ENCODE data around the gene KIF27.
"Not testable (repeated sequence)": the region's sequence is repeated elsewhere in the genome, so short reads cannot be mapped to it uniquely, and the experiment has no call there.

Gene KIF27

DNA sequence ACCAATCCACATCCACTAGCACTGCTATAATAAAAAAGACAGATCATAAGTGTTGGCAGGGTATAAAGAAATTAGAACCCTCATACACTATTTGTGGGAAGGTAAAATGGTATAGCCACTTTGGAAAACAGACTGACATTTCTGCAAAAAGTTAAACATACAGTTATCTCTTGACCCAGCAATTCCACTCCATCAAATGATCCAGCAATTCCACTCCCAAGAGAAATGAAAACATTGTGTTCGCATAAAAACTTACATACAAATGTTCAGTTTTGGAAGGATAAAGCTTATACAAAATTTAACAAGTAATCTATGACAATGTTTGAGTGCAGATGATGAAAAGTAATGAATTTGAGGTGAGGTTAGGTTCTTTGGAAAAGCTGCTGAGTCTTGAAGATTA lies 2.1 kb downstream of the KIF27 start:
- Histone ChIP-seq H3K9me3 (ENCODE audit: insufficient read depth, low read length) (no peaks in the 10 kb centered on the region), H4K20me1 (ENCODE audit: low read depth, low read length) (no peaks in the 10 kb centered on the region), H2AFZ (ENCODE audit: low read depth, low read length, severe bottlenecking) (no peak overlapping the region), H3K27me3 (ENCODE audit: low read length) (no peaks in the 10 kb centered on the region), H3K9me2 (replicated peaks; ENCODE audit: insufficient read depth, low read length) (no peaks in the 10 kb centered on the region), H3K27ac (ENCODE audit: low read depth, low read length) (no peak overlapping the region), H3F3A (ENCODE audit: insufficient read depth) (no peaks in the 10 kb centered on the region), H3K79me2 (ENCODE audit: insufficient read depth, low read length) (no peaks in the 10 kb centered on the region), H3K4me2 (ENCODE audit: low read depth, low read length, poor library complexity, severe bottlenecking) (no peak overlapping the region), H3K9ac (ENCODE audit: low read length) (no peak overlapping the region), H3K36me3 (ENCODE audit: low read length) (no peaks in the 10 kb centered on the region), H3K4me3 (ENCODE audit: insufficient read depth, low read length, poor library complexity, severe bottlenecking) (no peak overlapping the region)
- TF ChIP-seq, protein P1, sequence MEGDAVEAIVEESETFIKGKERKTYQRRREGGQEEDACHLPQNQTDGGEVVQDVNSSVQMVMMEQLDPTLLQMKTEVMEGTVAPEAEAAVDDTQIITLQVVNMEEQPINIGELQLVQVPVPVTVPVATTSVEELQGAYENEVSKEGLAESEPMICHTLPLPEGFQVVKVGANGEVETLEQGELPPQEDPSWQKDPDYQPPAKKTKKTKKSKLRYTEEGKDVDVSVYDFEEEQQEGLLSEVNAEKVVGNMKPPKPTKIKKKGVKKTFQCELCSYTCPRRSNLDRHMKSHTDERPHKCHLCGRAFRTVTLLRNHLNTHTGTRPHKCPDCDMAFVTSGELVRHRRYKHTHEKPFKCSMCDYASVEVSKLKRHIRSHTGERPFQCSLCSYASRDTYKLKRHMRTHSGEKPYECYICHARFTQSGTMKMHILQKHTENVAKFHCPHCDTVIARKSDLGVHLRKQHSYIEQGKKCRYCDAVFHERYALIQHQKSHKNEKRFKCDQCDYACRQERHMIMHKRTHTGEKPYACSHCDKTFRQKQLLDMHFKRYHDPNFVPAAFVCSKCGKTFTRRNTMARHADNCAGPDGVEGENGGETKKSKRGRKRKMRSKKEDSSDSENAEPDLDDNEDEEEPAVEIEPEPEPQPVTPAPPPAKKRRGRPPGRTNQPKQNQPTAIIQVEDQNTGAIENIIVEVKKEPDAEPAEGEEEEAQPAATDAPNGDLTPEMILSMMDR (IDR thresholded peaks at IDR 0.05; ENCODE audit: insufficient read depth, low read length, poor library complexity, severe bottlenecking), result no peak
- TF ChIP-seq EZH2phosphoT487 (conservative IDR thresholded peaks at IDR 0.05; ENCODE audit: low read length), result no peak

DNA sequence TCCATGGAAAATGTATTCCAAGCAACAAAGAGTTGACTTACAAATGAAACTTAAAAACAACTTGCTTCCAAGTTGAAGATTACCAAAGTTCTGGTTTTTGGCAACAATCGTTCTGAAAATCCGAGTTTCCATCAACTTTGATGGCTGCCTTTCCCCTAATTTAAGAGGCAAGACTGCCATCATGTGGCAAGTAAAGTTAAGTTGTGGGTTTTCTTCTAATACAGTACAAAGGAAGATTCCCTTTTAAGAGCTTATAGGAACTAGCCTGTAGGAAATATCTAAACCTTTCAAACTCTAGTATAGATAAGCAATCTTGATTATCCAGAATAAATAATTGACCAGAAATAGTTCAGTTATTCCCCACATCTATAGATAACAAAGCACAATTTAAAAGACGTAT lies 9.0 kb downstream of the KIF27 start:
- not testable (repeated sequence) for H4K20me1 ChIP-seq (ENCODE audit: low read depth, low read length); H3K9ac ChIP-seq (ENCODE audit: low read length); H2AFZ ChIP-seq (ENCODE audit: low read depth, low read length, severe bottlenecking); H3F3A ChIP-seq (ENCODE audit: insufficient read depth); H3K36me3 ChIP-seq (ENCODE audit: low read length); H3K79me2 ChIP-seq (ENCODE audit: insufficient read depth, low read length); H3K9me2 ChIP-seq (replicated peaks; ENCODE audit: insufficient read depth, low read length); H3K4me2 ChIP-seq (ENCODE audit: low read depth, low read length, poor library complexity, severe bottlenecking); H3K4me3 ChIP-seq (ENCODE audit: insufficient read depth, low read length, poor library complexity, severe bottlenecking); H3K27ac ChIP-seq (ENCODE audit: low read depth, low read length); H3K9me3 ChIP-seq (ENCODE audit: insufficient read depth, low read length); H3K27me3 ChIP-seq (ENCODE audit: low read length)

GRCh38 chr9:83906144-83906543 lies 15.1 kb downstream of the KIF27 start:
- no peaks in the 10 kb centered on the region for H3K79me2 ChIP-seq (ENCODE audit: insufficient read depth, low read length)
- H3K4me2 ChIP-seq (ENCODE audit: low read depth, low read length, poor library complexity, severe bottlenecking), result no peak overlapping the region
- no peak overlapping the region for H2AFZ ChIP-seq (ENCODE audit: low read depth, low read length, severe bottlenecking)
- no peak overlapping the region for H3K9ac ChIP-seq (ENCODE audit: low read length)
- no peak overlapping the region for H3K4me3 ChIP-seq (ENCODE audit: insufficient read depth, low read length, poor library complexity, severe bottlenecking)
- no peaks in the 10 kb centered on the region; the same call in 1 of the 2 replicates for H3F3A ChIP-seq (ENCODE audit: insufficient read depth)
- no peaks in the 10 kb centered on the region for H3K9me3 ChIP-seq (ENCODE audit: insufficient read depth, low read length)
- no peak overlapping the region for H3K27ac ChIP-seq (ENCODE audit: low read depth, low read length)
- no peaks in the 10 kb centered on the region for H4K20me1 ChIP-seq (ENCODE audit: low read depth, low read length)
- H3K27me3 ChIP-seq (ENCODE audit: low read length), result no peaks in the 10 kb centered on the region
- no peaks in the 10 kb centered on the region for H3K9me2 ChIP-seq (replicated peaks; ENCODE audit: insufficient read depth, low read length)
- no peak for TF ChIP-seq EZH2phosphoT487 (conservative IDR thresholded peaks at IDR 0.05; ENCODE audit: low read length)
- TF ChIP-seq, protein P1 (IDR thresholded peaks at IDR 0.05; ENCODE audit: insufficient read depth, low read length, poor library complexity, severe bottlenecking), result no peak
- no peaks in the 10 kb centered on the region for H3K36me3 ChIP-seq (ENCODE audit: low read length)

- not testable (repeated sequence) for H2AFZ ChIP-seq (ENCODE audit: low read depth, low read length, severe bottlenecking); H3K4me2 ChIP-seq (ENCODE audit: low read depth, low read length, poor library complexity, severe bottlenecking); H3K4me3 ChIP-seq (ENCODE audit: insufficient read depth, low read length, poor library complexity, severe bottlenecking); H3K79me2 ChIP-seq (ENCODE audit: insufficient read depth, low read length); H3F3A ChIP-seq (ENCODE audit: insufficient read depth); H3K27me3 ChIP-seq (ENCODE audit: low read length); H3K9me3 ChIP-seq (ENCODE audit: insufficient read depth, low read length); H3K9ac ChIP-seq (ENCODE audit: low read length); H3K9me2 ChIP-seq (replicated peaks; ENCODE audit: insufficient read depth, low read length); H3K36me3 ChIP-seq (ENCODE audit: low read length); H4K20me1 ChIP-seq (ENCODE audit: low read depth, low read length); H3K27ac ChIP-seq (ENCODE audit: low read depth, low read length)
These were observed 20.6 kb downstream of the KIF27 start for GRCh38 chr9:83900615-83901014.

- not testable (repeated sequence) for H3K9me2 ChIP-seq (replicated peaks; ENCODE audit: insufficient read depth, low read length); H3K79me2 ChIP-seq (ENCODE audit: insufficient read depth, low read length); H3K9me3 ChIP-seq (ENCODE audit: insufficient read depth, low read length); H2AFZ ChIP-seq (ENCODE audit: low read depth, low read length, severe bottlenecking); H3F3A ChIP-seq (ENCODE audit: insufficient read depth); H3K4me2 ChIP-seq (ENCODE audit: low read depth, low read length, poor library complexity, severe bottlenecking); H4K20me1 ChIP-seq (ENCODE audit: low read depth, low read length); H3K36me3 ChIP-seq (ENCODE audit: low read length); H3K27me3 ChIP-seq (ENCODE audit: low read length); H3K4me3 ChIP-seq (ENCODE audit: insufficient read depth, low read length, poor library complexity, severe bottlenecking); H3K9ac ChIP-seq (ENCODE audit: low read length); H3K27ac ChIP-seq (ENCODE audit: low read depth, low read length)
These were observed 26.9 kb downstream of the KIF27 start for GRCh38 chr9:83894301-83894700.

DNA sequence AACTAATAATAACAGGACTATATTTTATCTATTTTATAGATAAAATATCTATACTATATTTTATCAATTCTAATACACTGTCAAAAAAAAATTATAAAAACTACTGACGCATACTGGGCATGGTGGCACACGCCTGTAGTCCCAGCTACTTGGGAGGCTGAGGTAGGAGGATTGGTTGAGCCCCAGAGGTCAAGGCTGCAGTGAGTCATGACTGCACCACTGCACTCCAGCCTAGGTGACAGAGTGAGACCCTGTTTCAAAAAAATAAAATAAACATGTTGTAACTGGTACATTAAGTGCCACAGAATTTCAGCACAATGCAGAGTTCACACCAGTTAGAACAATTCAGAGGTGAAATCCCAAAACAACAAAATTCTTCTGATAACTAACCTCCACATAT lies 34.7 kb downstream of the KIF27 start:
- not testable (repeated sequence) for H3K9ac ChIP-seq (ENCODE audit: low read length); H4K20me1 ChIP-seq (ENCODE audit: low read depth, low read length); H3K27ac ChIP-seq (ENCODE audit: low read depth, low read length); H3K36me3 ChIP-seq (ENCODE audit: low read length); H3K79me2 ChIP-seq (ENCODE audit: insufficient read depth, low read length); H3F3A ChIP-seq (ENCODE audit: insufficient read depth); H2AFZ ChIP-seq (ENCODE audit: low read depth, low read length, severe bottlenecking); H3K9me2 ChIP-seq (replicated peaks; ENCODE audit: insufficient read depth, low read length); H3K4me2 ChIP-seq (ENCODE audit: low read depth, low read length, poor library complexity, severe bottlenecking); H3K4me3 ChIP-seq (ENCODE audit: insufficient read depth, low read length, poor library complexity, severe bottlenecking); H3K27me3 ChIP-seq (ENCODE audit: low read length); H3K9me3 ChIP-seq (ENCODE audit: insufficient read depth, low read length)
